GM23248 (cell line): ENCODE data around the gene LEF1.

ENCODE experiments used
- EZH2 ChIP-seq: fragments of 200-600 bp; sonication (generic); IDR thresholded peaks from 2 replicates; pipeline ENCODE4 v1.6.1; 2018; ENCODE audit warnings: antibody characterized with exemption, mild to moderate bottlenecking; ENCODE audit not compliant: insufficient read depth, poor library complexity, severe bottlenecking
- EZH2phosphoT487 ChIP-seq: fragments of 200-600 bp; sonication (generic); IDR thresholded peaks from 2 replicates; pipeline ENCODE4 v1.6.1; 2018; ENCODE audit warnings: antibody characterized with exemption, moderate library complexity, mild to moderate bottlenecking, low read depth; ENCODE audit not compliant: insufficient read depth

DNA sequence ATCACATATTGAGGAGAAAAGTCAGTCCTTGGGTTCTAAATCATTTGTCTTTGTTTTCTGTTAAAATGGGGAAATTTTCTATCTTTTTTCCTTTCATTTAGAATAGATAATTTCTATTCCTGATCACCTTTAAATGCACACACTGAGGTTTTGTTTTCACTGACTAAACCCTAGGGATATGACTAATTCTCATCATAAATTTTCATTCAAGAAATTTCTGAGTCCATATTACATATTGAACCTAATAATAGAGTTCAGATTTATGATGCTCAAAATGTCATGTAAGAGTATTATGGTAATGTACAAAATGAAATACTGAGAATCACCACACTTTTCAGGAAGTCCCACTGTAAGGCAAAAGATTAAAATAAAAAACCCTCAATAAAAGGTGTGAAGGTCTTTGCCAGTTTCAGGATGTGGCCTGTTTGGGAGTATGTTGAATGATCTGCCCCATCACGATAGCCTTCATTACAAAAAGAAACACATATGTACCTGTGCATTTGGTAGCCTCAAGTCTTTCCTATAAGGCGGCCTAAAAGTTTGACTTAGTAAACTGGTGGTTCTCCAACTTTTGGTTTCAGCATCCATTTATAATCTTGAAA, 49.4 kb downstream of the LEF1 start:
- TF ChIP-seq EZH2 (no peak), EZH2phosphoT487 (no peak)
